GM12865 (cell line): ENCODE measurements around the gene SORCS3.

ENCODE experiments used
- DNase-seq: peaks from one replicate; pipeline ENCODE4 v3.0.0; 2010; ENCODE audit warnings: low read depth
- H3K4me3 ChIP-seq: 2 replicates; pipeline ENCODE4 v1.5.1; 2011; ENCODE audit warnings: mild to moderate bottlenecking, low read depth, low read length, control low read depth
- CTCF ChIP-seq: IDR thresholded peaks from 2 replicates; pipeline ENCODE4 v1.5.1; 2011; ENCODE audit warnings: low read length, control low read depth, low read depth, inconsistent platforms; ENCODE audit not compliant: insufficient read depth; ENCODE audit errors: missing control alignments

SORCS3 gene

DNA sequence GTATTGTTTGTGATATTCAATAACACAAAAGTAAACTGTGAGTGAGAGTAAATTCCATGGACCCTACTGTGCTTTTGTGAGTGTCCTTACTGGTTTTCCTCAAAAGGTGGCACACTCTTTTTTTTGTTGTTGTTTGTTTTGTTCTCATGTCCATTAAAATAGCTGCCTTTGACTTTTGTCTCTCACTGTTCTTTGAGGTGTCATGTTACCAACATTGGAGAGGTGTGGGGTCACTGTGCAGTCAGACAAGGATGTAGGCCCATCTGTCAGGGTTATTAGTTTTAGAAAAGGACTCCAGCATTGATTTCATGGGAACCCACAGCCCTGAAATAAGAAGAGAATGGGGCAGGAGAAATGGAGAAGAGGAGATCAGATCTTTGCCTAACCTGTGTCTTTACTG is 383.1 kb downstream of the SORCS3 start:
- no peak overlapping the region for H3K4me3 ChIP-seq
- DNase-seq: no peak
- TF ChIP-seq CTCF: no peak

GRCh38 chr10:105025092-105025491 is 384.0 kb downstream of the SORCS3 start:
- DNase-seq: no peak

DNA sequence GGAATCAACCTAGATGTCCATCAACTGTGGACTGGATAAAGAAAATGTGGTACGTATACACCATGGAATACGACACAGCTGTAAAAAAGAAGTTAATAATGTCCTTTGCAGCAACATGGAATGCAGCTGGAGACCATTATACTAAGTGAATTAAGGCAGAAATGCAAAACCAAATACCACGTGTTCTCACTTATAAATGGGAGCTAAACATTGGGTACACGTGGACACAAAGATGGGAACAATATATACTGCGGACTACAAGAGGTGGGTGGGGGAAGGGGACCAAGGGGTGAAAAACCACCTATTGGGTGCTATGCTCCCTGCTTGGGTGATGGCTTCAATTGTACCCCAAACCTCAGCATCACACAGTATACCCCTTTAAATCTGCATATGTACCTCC is 385.5 kb downstream of the SORCS3 start:
- no peak for DNase-seq
- H3K4me3 ChIP-seq: no peak overlapping the region
- TF ChIP-seq CTCF: no peak

More at GRCh38 chr10:105025092-105025491, 384.0 kb downstream of the SORCS3 start:
- TF ChIP-seq CTCF: no peak
- no peak overlapping the region for H3K4me3 ChIP-seq

GRCh38 chr10:105029286-105029685 is 388.2 kb downstream of the SORCS3 start:
- TF ChIP-seq CTCF: no peak
- H3K4me3 ChIP-seq: no peak overlapping the region
- DNase-seq: no peak

DNA sequence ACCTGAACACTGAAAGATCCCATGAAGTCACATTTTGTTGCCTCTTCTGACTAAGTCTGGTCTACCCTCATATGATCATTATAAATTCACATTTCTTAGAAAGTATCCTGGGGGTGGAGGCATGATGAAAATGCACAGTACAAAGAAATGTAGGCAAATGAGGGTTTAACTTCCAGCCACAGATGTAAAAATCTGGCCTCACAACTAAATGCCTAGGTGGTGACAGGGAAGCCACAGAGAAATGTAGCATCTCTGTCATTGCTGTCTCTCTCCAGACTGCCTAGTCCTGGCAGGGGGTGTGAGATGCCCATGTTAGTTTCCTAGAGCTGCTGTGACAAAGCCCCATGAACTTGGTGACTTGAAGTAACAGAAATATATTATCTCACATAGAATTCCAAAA is 395.9 kb downstream of the SORCS3 start:
- H3K4me3 ChIP-seq: no peak overlapping the region
- no peak for TF ChIP-seq CTCF
- DNase-seq: no peak

- no peak overlapping the region for H3K4me3 ChIP-seq
- no peak for DNase-seq
- no peak for TF ChIP-seq CTCF
These were observed 400.9 kb downstream of the SORCS3 start for GRCh38 chr10:105041956-105042355.

- DNase-seq: no peak
- H3K4me3 ChIP-seq: no peak overlapping the region
- TF ChIP-seq CTCF: no peak
These were observed 401.9 kb downstream of the SORCS3 start for GRCh38 chr10:105042906-105043552.
